K562 treated with DMSO at 1 percent for 12 hours (cell line): ENCODE measurements around the gene CNBD2. TPM values are rescaled to one million over a fixed set of nuclear protein-coding genes. Genes with fewer than 3 reads are reported as not detected.

Experiments used
- total RNA-seq: library from RNA; unstranded; fragments of 300-600 nt; gene quantifications from 2 replicates; pipeline ENCODE4 v1.2.3, GENCODE V29; 2022; ENCODE audit not compliant: insufficient read depth

CNBD2 gene
- 12.3 and 12.8 TPM in 2 replicates for total RNA-seq

DNA sequence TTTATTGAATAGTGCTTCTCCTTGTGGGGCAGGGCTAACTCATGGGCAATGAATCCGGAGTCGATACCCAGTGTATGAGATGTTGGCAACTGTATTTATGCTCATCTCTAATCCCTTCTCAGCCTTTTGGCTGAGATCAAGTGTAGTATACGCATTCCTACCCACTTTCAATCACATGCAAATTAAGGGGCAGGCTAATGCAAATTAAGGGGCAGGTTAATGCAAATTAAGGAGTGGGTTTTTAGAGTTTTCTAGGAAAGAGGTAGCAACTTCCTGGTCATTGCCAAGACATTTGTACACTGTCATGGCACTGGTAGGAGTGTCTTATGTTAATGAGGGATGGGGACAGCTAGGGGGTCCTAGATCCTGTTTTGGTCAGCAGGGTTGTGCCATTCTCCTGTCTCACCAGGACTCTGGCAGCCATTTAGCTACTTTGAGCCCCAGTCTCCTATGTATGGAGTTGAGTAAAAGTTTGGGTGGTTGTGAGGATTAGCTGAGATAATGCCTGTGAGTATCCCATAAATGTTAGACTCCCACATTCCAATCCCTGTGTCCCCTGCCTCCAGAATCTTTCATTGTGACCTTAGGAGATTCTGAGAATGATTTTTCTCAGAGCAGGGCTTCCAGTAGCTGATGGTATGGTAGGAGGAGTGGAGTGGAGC, at the start of gene CNBD2:
CNBD2 (plus strand) TSS at position 612 of the 662 bp plus-strand sequence. CDS start 173 bp downstream, outside the sequence.

GRCh38 chr20:35954200-35954906, 14.0 kb upstream of the CNBD2 start, which contains the start of gene SCAND1:
Gene SCAND1, minus strand, starts transcription at chr20:35954502. Its CDS starts 218 bp downstream, at chr20:35954284.

Other genes starting within 250 kb of the CNBD2 start
- gene RBM39, start 226.3 kb upstream of the CNBD2 start, total RNA-seq, result 87.3 and 240 TPM in 2 replicates
- gene PHF20, start 196.6 kb upstream of the CNBD2 start, total RNA-seq, result 20.1 and 44.5 TPM in 2 replicates
- 131 and 240 TPM in 2 replicates for gene SCAND1, start 14.1 kb upstream of the CNBD2 start, total RNA-seq
- gene EPB41L1, start 186.2 kb downstream of the CNBD2 start, total RNA-seq, result 0.51 and 2.8 TPM in 2 replicates